H1 (cell line): ENCODE data around the gene IL21R. TPM values are rescaled to one million over a fixed set of nuclear protein-coding genes. Genes with fewer than 3 reads are reported as not detected.

ENCODE experiments used
- CTCF ChIA-PET: fragments of 300-600 bp; sonication (Branson Sonifier 250); formaldehyde crosslinking; loops from one replicate; lab custom pipeline; 2021; ENCODE audit not compliant: partially characterized antibody; lab: Charles Lee
- POLR2A ChIA-PET: fragments of 300-600 bp; sonication (Branson Sonifier 250); formaldehyde crosslinking; loops from one replicate; lab custom pipeline; 2021; ENCODE audit warnings: inconsistent platforms; ENCODE audit not compliant: partially characterized antibody; lab: Charles Lee
- DNase-seq, 2 experiments: peaks; one replicate each; pipeline versions ENCODE4 v3.0.0 to v3.0.0-alpha.2; 2010 to 2022; ENCODE audit warnings: low spot score in 2 of 2, low read depth in 1 of 2, mixed read lengths in 1 of 2
- FAIRE-seq: peaks from 2 replicates; lab custom pipeline; 2011; peaks lifted over from hg19 to GRCh38; lab: Jason Lieb, UNC
- H2AFZ ChIP-seq: 2 replicates; pipeline ENCODE4 v1.8.1; 2012; ENCODE audit warnings: low read length, inconsistent platforms
- H2AK5ac ChIP-seq: 2 replicates; pipeline ENCODE4 v1.6.1; 2013; ENCODE audit warnings: low read depth, low read length
- H2BK120ac ChIP-seq: replicated peaks from 2 replicates; pipeline ENCODE3; 2013; ENCODE audit warnings: low read depth, low read length, inconsistent platforms
- H2BK12ac ChIP-seq: 2 replicates; pipeline ENCODE4 v1.6.1; 2013; ENCODE audit warnings: low read depth, low read length
- H2BK15ac ChIP-seq: 2 replicates; pipeline ENCODE4 v1.6.1; 2013; ENCODE audit warnings: low read length
- H2BK20ac ChIP-seq: 2 replicates; pipeline ENCODE4 v1.6.1; 2013; ENCODE audit warnings: low read length
- H2BK5ac ChIP-seq: 2 replicates; pipeline ENCODE4 v1.6.1; 2013; ENCODE audit warnings: low read depth, low read length
- H3K14ac ChIP-seq: 2 replicates; pipeline ENCODE4 v1.6.1; 2013; ENCODE audit warnings: inconsistent platforms; ENCODE audit not compliant: insufficient read length
- H3K18ac ChIP-seq: 2 replicates; pipeline ENCODE4 v1.6.1; 2013; ENCODE audit warnings: low read length; ENCODE audit errors: extremely low read depth
- H3K23ac ChIP-seq: 2 replicates; pipeline ENCODE4 v1.6.1; 2013; ENCODE audit warnings: inconsistent platforms; ENCODE audit not compliant: insufficient read length
- H3K23me2 ChIP-seq: 2 replicates; pipeline ENCODE4 v1.6.1; 2013; ENCODE audit warnings: low read depth, low read length
- H3K27ac ChIP-seq: 2 replicates; pipeline ENCODE4 v1.6.1; 2011; ENCODE audit warnings: low read depth, low read length, inconsistent platforms
- H3K27me3 ChIP-seq, 4 experiments: replicated peaks in 1 of 4; 1 replicate in 1 of 4; 2 replicates in 3 of 4; pipeline versions ENCODE4 v1.6.1 to v1.8.1; 2011 to 2013; ENCODE audit warnings: low read length in 3 of 4, mild to moderate bottlenecking in 3 of 4, inconsistent platforms in 2 of 4, mixed read lengths in 2 of 4, moderate library complexity in 1 of 4; ENCODE audit not compliant: control insufficient read depth in 3 of 4, insufficient read depth in 3 of 4; ENCODE audit errors: extremely low read depth in 1 of 4
- H3K36me3 ChIP-seq, 4 experiments: 2 replicates each; pipeline versions ENCODE4 v1.6.1 to v1.8.1; 2011 to 2013; ENCODE audit warnings: mild to moderate bottlenecking in 4 of 4, low read length in 3 of 4, moderate library complexity in 2 of 4, control low read depth in 1 of 4, inconsistent platforms in 1 of 4; ENCODE audit not compliant: insufficient read depth in 4 of 4, control insufficient read depth in 2 of 4
- H3K4ac ChIP-seq: replicated peaks from 2 replicates; pipeline ENCODE3; 2013; ENCODE audit warnings: low read length, low read depth, mixed read lengths, inconsistent platforms; ENCODE audit not compliant: insufficient read length
- H3K4me1 ChIP-seq, 4 experiments: replicated peaks in 1 of 4; 1 replicate in 1 of 4; 2 replicates in 3 of 4; pipeline versions ENCODE4 v1.6.1 to v1.8.1; 2011 to 2013; ENCODE audit warnings: low read length in 3 of 4, inconsistent platforms in 2 of 4, mixed read lengths in 1 of 4; ENCODE audit not compliant: insufficient read depth in 4 of 4, control insufficient read depth in 3 of 4
- H3K4me2 ChIP-seq, 2 experiments: 2 replicates each; pipeline versions ENCODE4 v1.6.1 to v1.8.1; 2011 to 2013; ENCODE audit warnings: low read depth in 2 of 2, low read length in 2 of 2, control low read depth in 1 of 2, inconsistent platforms in 1 of 2, mild to moderate bottlenecking in 1 of 2; ENCODE audit not compliant: insufficient read depth in 1 of 2
- H3K4me3 ChIP-seq, 4 experiments: fragments of 200-600, 300-600 bp in 1 of 4; sonication (generic), shearing (Covaris generic), sonication (Bioruptor Twin) in 1 of 4; 2 replicates each; pipeline versions ENCODE4 v1.5.1 to v1.8.1; 2011 to 2016; ENCODE audit warnings: low read length in 4 of 4, low read depth in 3 of 4, control low read depth in 2 of 4, inconsistent platforms in 2 of 4, mild to moderate bottlenecking in 2 of 4, mixed read lengths in 1 of 4, moderate library complexity in 1 of 4; ENCODE audit not compliant: insufficient read depth in 2 of 4; ENCODE audit errors: extremely low read depth in 1 of 4
- H3K56ac ChIP-seq: replicated peaks from 2 replicates; pipeline ENCODE3; 2013; ENCODE audit warnings: low read depth, mild to moderate bottlenecking, mixed read lengths, low read length, inconsistent platforms; ENCODE audit not compliant: insufficient read length
- H3K79me1 ChIP-seq: 2 replicates; pipeline ENCODE4 v1.6.1; 2013; ENCODE audit warnings: low read depth, low read length, control low read depth
- H3K79me2 ChIP-seq, 2 experiments: 2 replicates each; pipeline versions ENCODE4 v1.6.1 to v1.8.1; 2012 to 2013; ENCODE audit warnings: low read length in 2 of 2, mild to moderate bottlenecking in 2 of 2, inconsistent platforms in 1 of 2; ENCODE audit not compliant: insufficient read depth in 2 of 2, control insufficient read depth in 1 of 2
- H3K9ac ChIP-seq, 4 experiments: replicated peaks in 1 of 4; 1 replicate in 1 of 4; 2 replicates in 3 of 4; pipeline versions ENCODE4 v1.6.1 to v1.8.1; 2011 to 2013; ENCODE audit warnings: low read depth in 3 of 4, low read length in 3 of 4, control low read depth in 2 of 4, mild to moderate bottlenecking in 2 of 4, moderate library complexity in 2 of 4, inconsistent platforms in 1 of 4; ENCODE audit errors: extremely low read depth in 1 of 4
- H3K9me3 ChIP-seq, 2 experiments: 2 replicates each; pipeline versions ENCODE4 v1.6.1 to v1.8.1; 2012 to 2013; ENCODE audit warnings: mild to moderate bottlenecking in 2 of 2, moderate library complexity in 2 of 2, control low read depth in 1 of 2, inconsistent platforms in 1 of 2, low read depth in 1 of 2, low read length in 1 of 2, mixed read lengths in 1 of 2; ENCODE audit not compliant: insufficient read depth in 2 of 2
- H4K20me1 ChIP-seq, 2 experiments: replicated peaks in 1 of 2; 2 replicates each; pipeline versions ENCODE3 to v1.8.1; 2011 to 2013; ENCODE audit warnings: inconsistent platforms in 2 of 2, low read length in 2 of 2, mild to moderate bottlenecking in 1 of 2; ENCODE audit not compliant: insufficient read depth in 2 of 2, control insufficient read depth in 1 of 2
- H4K5ac ChIP-seq: 2 replicates; pipeline ENCODE4 v1.6.1; 2013; ENCODE audit warnings: low read length, low read depth, mixed read lengths, inconsistent platforms; ENCODE audit not compliant: insufficient read length
- H4K8ac ChIP-seq: 2 replicates; pipeline ENCODE4 v1.8.0; 2013; ENCODE audit warnings: mild to moderate bottlenecking, moderate library complexity, low read length, inconsistent platforms; ENCODE audit not compliant: insufficient read depth; ENCODE audit errors: extremely low read depth
- H4K91ac ChIP-seq: replicated peaks from 2 replicates; pipeline ENCODE3; 2013; ENCODE audit warnings: low read length, mixed read lengths, inconsistent platforms; ENCODE audit not compliant: insufficient read length
- CBX5 ChIP-seq: fragments of 300-800, 300-1000 bp; sonication (generic); IDR thresholded peaks from 2 replicates; pipeline ENCODE4 v1.7.1; 2016; ENCODE audit warnings: antibody characterized with exemption, low read length, low read depth
- CHD1 ChIP-seq: IDR thresholded peaks from 2 replicates; pipeline ENCODE4 v1.6.1; 2012; ENCODE audit warnings: low read depth, low read length, improper control_type of control experiment
- CREB1 ChIP-seq: IDR thresholded peaks from 2 replicates; pipeline ENCODE4 v1.6.1; 2012; ENCODE audit warnings: inconsistent platforms
- EZH2 ChIP-seq: fragments of 200-600 bp; sonication (generic); IDR thresholded peaks from 2 replicates; pipeline ENCODE4 v1.7.1; 2012; ENCODE audit warnings: low read depth, mild to moderate bottlenecking, moderate library complexity, low read length, inconsistent platforms; ENCODE audit not compliant: severe bottlenecking
- KDM1A ChIP-seq: fragments of 200-600, 300-600 bp; sonication (generic); IDR thresholded peaks from 2 replicates; pipeline ENCODE4 v1.7.1; 2016; ENCODE audit warnings: mild to moderate bottlenecking, low read length, borderline replicate concordance
- NANOG ChIP-seq: IDR thresholded peaks from 2 replicates; pipeline ENCODE4 v1.6.1; 2011; ENCODE audit warnings: low read length, low read depth, mild to moderate bottlenecking, inconsistent platforms; ENCODE audit not compliant: insufficient read depth, poor library complexity, severe bottlenecking
- NRF1 ChIP-seq: IDR thresholded peaks from 2 replicates; pipeline ENCODE4 v1.6.1; 2011; ENCODE audit warnings: mild to moderate bottlenecking, low read depth, low read length, improper control_type of control experiment
- PHF8 ChIP-seq: fragments of 200-600 bp; sonication (generic); conservative IDR thresholded peaks from 2 replicates; pipeline ENCODE4 v1.7.1; 2012; ENCODE audit warnings: low read depth, mild to moderate bottlenecking, inconsistent platforms, low read length, moderate library complexity
- RBBP5 ChIP-seq: IDR thresholded peaks from 2 replicates; pipeline ENCODE4 v1.7.1; 2012; ENCODE audit warnings: low read depth, mild to moderate bottlenecking, inconsistent platforms, low read length, moderate library complexity, borderline replicate concordance
- SP1 ChIP-seq: IDR thresholded peaks from 2 replicates; pipeline ENCODE4 v1.6.1; 2011; ENCODE audit warnings: low read depth, low read length
- WGBS, 2 experiments: shearing (Covaris generic) in 1 of 2; methylation state at CpG; one replicate each; pipeline versions ENCODE4 v1.1.6 to v1.1.7; 2013 to 2015; ENCODE audit warnings: low lambda C conversion rate in 2 of 2, mixed read lengths in 2 of 2, inconsistent platforms in 1 of 2, low coverage in 1 of 2, missing lambda C conversion rate in 1 of 2; ENCODE audit not compliant: insufficient replicate concordance in 2 of 2, insufficient coverage in 1 of 2, insufficient read length in 1 of 2; ENCODE audit errors: extremely low coverage in 1 of 2, missing lambda C conversion rate in 1 of 2; 5-methylcytosine and 5-hydroxymethylcytosine counted together
- polyA plus RNA-seq, 7 experiments: library from polyadenylated mRNA; depleted of rRNA in 3 of 7; stranded (reverse) in 5 of 7; unstranded in 2 of 7; fragments of >200 nt in 5 of 7; fragments of 200-250 nt in 2 of 7; gene quantifications; 1 replicate in 5 of 7; 2 replicates in 1 of 7; 4 replicates in 1 of 7; pipeline versions ENCODE4 v1.2.1 to v1.2.3, GENCODE V29; 2011 to 2013; ENCODE audit warnings: missing spikeins in 2 of 7, mixed read lengths in 2 of 7
- total RNA-seq: library from RNA; stranded (reverse); fragmentation: NEBNext Ultra II Directional; extraction: Animal tissue kit (Norgen Biotek cat#: 25700); gene quantifications from 2 replicates; pipeline ENCODE4 v1.2.1, GENCODE V29; 2021
- TF ChIP-seq, protein P1 (sequence below): IDR thresholded peaks from 2 replicates; pipeline ENCODE4 v1.6.1; 2012; ENCODE audit warnings: low read length, inconsistent platforms

IL21R gene
- total and polyA plus RNA-seq, 2 of the 8 experiments (the other 6 are each of a cell fraction or from before 2014, with no cell fraction given), result 0.34 to 0.70 TPM

- WGBS, 2 experiments, result 96% methylated on average over 14 of the region's 15 CpGs; no CpG with 5 or more reads in 1 of the 2 experiments
- no peaks in the 10 kb centered on the region for H3K9me3 ChIP-seq
- no peak for TF ChIP-seq NANOG
- TF ChIP-seq PHF8, result no peak
- TF ChIP-seq RBBP5, result no peak
- TF ChIP-seq CBX5, result no peak
- no peak for TF ChIP-seq KDM1A
- TF ChIP-seq, protein P1, sequence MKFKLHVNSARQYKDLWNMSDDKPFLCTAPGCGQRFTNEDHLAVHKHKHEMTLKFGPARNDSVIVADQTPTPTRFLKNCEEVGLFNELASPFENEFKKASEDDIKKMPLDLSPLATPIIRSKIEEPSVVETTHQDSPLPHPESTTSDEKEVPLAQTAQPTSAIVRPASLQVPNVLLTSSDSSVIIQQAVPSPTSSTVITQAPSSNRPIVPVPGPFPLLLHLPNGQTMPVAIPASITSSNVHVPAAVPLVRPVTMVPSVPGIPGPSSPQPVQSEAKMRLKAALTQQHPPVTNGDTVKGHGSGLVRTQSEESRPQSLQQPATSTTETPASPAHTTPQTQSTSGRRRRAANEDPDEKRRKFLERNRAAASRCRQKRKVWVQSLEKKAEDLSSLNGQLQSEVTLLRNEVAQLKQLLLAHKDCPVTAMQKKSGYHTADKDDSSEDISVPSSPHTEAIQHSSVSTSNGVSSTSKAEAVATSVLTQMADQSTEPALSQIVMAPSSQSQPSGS, result no peak
- no peak for TF ChIP-seq CHD1
- no peak for TF ChIP-seq SP1
- no peak for TF ChIP-seq NRF1
- no peak for TF ChIP-seq CREB1
- TF ChIP-seq EZH2, result no peak
Observed at GRCh38 chr16:27383556-27384243, 18.3 kb upstream of the IL21R start.

More at GRCh38 chr16:27383556-27384243, 18.3 kb upstream of the IL21R start:
- Histone ChIP-seq H2BK120ac (no peak overlapping the region), H2BK5ac (no peak overlapping the region), H4K91ac (no peak overlapping the region), H3K36me3 (no peaks in the 10 kb centered on the region), H2BK20ac (no peak overlapping the region), H3K23ac (no peak overlapping the region), H3K27me3 (no peaks in the 10 kb centered on the region; a peak in 1 of 7 replicates), H3K4ac (no peak overlapping the region), H3K23me2 (no peaks in the 10 kb centered on the region), H3K4me3 (no peak overlapping the region), H2BK12ac (no peak overlapping the region), H3K18ac (no peak overlapping the region), H4K20me1 (no peaks in the 10 kb centered on the region), H2AFZ (no peak overlapping the region), H3K9ac (no peak overlapping the region), H3K79me1 (no peaks in the 10 kb centered on the region), H3K14ac (no peak overlapping the region), H2BK15ac (no peak overlapping the region), H2AK5ac (no peak overlapping the region), H3K56ac (no peak overlapping the region), H4K8ac (no peak overlapping the region), H3K4me1 (no peaks in the 10 kb centered on the region; a peak in 2 of 7 replicates), H3K4me2 (no peak overlapping the region), H4K5ac (no peak overlapping the region), H3K27ac (no peak overlapping the region), H3K79me2 (no peaks in the 10 kb centered on the region)
- ChIA-PET CTCF (interaction anchor here (0.7 to 1.4 kb wide), 2 partner anchors 11 to 22 kb away, joined by 3 to 4 read pairs; no protein-coding TSS in a partner anchor), POLR2A (no interaction called here)
- DNase-seq (no peak), FAIRE-seq (no peak)
